GM21786 (cell line): ENCODE data around the gene FAM181A.

Experiments
- ATAC-seq: cut with Tn5 transposase; IDR thresholded peaks from one replicate; pipeline ENCODE4 v1.9.1; 2021; ENCODE audit not compliant: unreplicated experiment

FAM181A gene

DNA sequence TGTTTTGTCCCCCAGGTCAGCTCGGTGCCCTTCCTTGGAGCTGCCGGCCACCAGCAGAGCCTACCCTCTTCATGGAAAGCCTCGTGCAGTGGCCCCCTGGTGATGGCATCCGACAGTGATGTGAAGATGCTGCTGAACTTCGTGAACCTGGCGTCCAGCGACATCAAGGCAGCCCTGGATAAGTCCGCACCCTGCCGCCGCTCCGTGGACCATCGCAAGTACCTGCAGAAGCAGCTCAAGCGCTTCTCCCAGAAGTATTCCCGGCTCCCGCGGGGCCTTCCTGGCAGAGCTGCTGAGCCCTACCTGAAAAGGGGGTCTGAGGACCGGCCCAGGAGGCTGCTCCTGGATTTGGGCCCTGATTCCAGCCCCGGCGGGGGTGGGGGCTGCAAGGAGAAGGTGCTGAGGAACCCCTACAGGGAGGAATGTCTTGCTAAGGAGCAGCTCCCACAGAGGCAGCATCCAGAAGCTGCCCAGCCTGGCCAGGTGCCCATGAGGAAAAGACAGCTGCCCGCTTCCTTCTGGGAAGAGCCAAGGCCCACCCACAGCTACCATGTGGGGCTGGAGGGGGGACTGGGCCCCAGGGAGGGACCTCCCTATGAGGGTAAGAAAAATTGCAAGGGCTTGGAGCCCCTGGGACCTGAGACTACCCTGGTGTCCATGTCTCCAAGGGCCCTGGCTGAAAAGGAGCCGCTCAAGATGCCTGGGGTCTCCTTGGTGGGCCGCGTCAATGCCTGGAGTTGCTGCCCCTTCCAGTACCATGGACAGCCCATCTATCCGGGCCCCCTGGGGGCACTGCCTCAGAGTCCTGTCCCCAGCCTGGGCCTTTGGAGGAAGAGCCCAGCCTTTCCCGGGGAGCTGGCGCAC lies 1.3 kb downstream of the FAM181A start:
- no peak for ATAC-seq

DNA sequence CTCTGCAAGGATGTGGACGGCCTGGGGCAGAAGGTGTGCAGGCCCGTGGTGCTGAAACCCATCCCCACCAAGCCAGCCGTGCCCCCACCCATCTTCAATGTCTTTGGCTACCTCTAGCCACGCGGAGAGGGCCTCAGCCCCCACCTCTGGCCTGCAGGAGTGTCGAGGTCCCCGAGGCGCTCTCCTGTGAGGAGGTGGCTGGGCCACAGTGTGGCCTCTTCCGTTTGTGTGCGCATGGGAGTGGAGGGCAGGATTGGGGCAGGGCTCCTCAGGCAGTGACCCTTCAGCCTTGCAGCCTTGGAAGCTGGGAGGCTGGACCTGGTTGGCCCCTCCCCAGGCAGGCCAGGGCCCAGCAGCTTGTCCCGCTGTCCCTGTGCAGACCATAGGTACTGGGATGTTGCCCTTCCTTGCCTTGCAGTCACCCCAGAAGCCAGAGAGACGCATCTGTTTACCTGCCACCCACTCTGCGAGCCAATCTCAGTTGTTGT lies 1.9 kb downstream of the FAM181A start:
- ATAC-seq: no peak

DNA sequence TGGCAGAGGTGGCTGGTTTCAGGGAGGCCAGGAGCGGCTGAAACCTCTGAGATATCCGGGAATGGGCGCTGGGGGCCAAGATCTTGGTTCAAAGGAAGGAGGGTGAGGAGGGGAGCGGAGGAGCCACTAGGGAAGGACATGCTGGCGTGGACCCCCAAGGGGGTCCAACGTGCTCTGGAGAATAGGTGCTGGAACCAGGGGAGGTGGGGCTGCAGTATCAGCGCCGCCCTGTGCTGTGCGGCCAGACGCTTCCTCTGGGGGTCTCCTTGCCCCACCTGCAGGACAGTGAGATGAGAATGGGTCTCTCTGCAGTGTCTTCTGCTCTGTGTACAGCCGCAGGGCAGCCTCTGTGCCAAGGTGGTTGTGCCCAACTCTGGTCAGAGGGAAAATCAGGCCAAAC lies 2.5 kb downstream of the FAM181A start:
- no peak for ATAC-seq

DNA sequence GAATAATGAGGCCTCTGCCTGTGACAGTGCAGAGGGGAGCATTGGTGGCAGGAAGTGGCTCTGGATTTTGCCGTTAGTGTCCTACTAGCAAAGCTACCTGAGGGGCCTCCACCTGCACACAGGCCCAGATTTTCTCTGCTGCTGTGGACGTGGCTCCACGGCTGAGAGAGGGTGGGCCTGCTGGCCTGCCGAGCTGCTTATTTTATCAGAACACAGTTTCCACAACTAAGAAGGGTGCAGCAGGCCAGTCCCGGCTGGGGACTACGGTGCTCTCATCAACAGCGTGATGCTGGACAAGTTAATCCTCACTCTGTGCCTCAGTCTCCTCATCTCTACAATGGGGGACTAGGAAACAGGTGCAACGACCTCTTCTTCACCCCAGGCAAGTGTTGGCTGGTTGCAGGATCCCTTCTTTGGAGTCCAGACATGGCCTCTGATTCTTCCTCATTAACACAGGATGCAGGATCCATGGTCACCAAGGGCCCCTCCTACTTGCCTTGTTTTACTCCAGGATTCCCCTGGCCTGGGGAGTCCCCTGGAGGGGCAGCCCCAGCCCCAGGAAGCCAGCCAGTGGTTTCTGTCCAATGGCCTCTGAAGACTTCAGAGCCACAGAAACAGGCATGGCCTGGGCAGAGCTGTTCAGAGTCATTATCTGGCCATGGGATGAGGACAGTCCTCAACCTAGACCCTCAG lies 3.3 kb downstream of the FAM181A start:
- no peak for ATAC-seq

DNA sequence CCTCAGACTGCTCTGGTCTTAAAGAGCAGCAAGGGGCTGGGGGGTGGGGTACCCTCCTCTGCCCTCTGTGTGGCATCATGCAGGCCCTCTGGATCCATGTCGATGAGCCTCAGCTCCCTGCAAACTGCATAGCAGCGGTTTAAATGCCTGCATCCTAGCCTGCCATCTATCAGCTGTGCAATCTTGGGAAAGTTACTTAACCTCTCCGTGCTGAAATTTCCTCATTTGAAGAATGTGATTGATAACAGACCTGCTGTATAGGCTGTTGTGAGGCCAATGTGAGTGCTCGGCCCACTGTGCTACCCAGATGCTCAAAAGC lies 3.8 kb downstream of the FAM181A start:
- no peak for ATAC-seq

DNA sequence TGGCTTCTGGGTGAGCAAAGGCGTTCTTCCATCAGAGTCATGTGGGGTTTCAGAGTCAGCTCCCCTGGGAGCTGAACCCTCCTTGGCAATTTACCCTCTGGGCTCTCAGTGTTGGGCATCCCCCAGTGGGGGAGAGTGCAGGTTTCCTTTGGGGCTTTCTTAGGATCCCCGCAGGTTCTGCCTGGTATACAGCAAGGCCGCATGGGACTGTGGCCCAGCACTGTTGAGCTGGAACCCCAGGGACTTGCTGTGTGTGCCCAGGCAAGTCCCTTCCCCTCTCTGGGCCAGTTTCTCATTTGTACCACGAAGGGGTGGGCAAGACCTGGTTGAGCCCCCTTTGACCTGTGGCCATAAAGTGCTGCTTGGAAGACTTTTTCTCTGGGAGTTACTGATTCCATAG lies 5.5 kb downstream of the FAM181A start:
- ATAC-seq: no peak

DNA sequence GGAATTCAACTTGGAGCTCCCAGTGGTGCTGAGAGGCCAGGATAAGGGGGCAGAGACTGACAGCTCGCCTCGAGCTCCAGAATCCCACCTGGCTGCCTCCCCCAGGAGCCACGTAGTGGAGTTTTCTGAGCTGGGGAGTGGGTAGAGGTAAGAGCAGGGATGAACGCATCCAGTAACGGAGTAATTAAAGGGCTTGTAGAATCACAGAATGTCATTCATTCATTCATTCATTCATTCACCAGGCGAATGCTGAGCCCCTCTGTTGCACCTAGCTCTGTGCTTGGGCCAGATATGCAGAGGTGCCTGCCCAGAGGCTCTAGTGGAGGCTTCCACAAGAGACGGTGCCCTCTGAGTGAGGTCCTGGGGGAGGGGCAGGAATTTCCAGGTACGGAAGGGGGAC lies 8.1 kb downstream of the FAM181A start:
- no peak for ATAC-seq

DNA sequence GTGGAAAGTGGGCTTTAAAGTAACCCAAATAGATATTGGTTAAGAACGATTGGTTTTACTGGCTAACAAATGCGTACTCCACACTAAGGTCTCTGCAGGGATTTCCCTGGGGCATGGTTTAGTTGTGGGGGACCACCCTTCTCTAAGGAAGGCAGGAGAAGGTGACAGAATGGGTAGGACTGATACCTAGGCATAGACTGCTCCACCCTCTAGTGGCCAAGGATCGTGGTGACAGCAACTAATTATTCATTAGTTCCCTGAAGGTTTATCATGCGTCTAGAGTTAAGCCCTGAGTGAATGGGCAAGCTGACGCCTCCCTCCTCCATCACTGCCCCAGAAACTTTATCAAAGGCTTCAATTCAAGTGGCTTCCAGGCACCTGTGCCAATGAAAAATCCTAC lies 9.1 kb downstream of the FAM181A start:
- ATAC-seq: peak; percentile 35

DNA sequence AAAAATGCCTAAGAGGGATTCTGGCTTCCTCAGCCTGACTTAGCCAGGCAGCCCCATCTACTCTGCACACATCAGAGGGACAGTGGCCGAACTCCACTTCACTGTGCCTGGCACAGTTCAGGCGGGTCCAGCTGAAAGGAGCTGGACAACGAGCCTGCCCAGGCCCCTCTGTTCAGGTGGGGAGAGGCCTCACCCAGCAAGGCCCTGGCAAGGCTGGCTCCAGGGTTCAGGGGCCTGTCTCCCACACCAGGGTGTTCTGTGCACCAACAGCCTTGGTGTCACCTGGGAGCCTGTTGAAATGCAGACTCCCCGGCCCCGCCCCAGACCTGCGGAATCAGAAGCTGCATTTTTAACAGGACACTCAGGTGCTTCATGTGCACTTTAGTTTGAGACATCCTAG lies 9.8 kb downstream of the FAM181A start:
- no peak for ATAC-seq

DNA sequence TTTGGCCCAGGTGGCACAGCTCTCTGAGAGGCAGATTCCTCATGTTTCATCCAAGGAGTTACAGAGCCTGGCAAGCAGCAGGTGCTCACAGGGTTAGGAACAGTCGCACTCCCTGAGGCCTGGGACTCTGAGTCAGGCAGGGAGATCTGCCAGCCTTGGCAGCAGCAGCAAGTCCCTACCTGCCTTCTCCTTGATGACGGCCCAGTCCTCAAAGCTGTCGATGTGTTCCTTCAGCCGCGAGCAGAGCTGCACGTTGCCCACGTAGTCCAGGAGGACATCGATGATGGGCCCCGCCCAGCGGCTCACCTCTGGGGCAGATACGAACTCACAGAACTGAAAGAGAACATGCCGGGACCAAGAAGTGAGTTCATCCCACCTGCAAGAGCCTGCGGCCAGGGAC lies 10.4 kb downstream of the FAM181A start:
- ATAC-seq: no peak

DNA sequence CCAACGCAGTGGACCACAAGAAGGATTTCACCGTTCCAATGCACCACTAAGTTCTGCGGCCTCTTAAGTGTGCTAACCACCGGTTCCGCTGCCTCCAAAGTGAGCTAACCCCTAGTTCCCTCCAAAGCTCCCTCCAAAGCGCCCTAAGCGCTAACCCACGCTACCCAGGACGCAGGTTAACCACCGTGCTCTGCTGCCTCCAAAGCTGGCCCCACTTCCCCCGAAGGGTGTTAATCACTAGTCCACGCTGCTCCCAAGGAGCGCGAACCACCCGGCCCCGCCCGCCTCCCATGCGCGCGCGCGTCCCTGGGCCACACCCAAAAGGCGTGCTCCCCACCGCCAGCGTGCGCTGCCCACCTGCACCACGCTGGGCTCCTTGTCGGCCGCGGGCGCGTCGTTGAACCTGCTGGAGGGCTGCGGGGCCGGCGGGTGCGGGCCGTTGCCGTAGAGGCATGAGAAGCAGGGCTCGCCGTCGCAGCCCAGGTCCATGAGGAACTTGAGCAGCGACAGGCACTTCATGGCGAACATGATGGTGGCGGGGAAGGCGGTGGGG lies 11.7 kb downstream of the FAM181A start:
- no peak for ATAC-seq

DNA sequence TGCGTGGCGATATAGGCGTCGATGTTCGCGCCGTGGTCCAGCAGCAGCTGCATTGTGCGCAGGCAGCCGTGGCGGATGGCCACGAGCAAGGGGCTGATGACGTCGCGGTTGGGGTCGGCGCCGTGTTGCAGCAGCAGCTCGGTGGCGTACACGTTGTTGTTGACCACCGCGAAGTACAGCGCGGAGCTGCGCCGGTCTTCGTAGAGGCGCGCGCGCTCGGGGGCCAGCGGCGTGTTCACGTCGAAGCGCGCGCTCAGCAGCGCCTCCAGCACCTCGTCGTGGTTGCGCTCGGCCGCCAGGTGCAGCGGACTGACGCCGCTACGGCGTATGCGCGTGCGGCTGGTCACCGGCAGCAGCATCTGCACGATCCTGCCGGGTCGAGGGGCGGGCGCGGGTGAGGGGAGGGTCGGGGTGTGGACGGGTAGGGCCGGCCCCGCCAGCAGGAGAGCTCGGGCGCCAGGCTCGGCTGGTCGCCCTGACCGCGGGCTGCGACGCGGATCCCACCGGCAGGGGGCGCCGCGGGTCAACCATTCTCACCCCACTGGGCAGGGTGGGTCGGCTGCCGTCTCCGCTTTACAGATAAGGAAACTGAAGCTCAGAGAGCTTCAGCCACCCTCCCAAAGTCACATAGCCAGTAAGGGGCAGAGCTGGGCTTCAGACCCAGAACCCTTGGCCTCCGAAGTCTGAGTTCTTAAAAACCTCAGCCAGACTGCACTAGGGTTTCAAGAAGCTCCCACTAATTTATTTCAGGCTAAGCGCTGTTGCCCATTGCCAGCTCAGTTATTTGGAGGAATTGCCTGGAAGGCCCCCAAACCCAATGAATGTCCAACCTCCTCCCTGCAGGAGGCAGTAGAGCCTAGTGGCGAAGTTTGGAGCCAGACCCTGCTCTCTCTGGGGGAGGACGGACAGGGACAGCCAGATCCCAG lies 12.4 kb downstream of the FAM181A start:
- peak; percentile 90 for ATAC-seq

DNA sequence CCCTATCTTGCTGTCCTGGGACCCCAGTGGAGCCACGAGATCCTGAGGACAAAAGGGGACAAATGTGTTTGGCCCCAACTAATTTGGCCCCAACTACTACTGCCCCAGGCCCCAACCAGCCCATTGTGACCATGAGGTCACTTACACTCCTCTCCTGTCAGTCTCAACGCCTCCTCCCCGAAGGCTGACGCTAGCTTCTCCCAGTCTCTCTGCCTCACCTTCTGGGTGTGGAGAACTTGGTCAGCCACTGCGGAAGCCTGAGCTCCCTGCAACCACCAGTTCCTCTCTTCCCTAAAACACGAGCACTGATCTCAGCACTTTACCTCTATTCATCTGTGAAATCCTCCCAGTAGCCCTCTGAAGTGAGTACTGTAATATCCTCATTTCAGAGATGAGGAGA lies 13.3 kb downstream of the FAM181A start:
- ATAC-seq: no peak

DNA sequence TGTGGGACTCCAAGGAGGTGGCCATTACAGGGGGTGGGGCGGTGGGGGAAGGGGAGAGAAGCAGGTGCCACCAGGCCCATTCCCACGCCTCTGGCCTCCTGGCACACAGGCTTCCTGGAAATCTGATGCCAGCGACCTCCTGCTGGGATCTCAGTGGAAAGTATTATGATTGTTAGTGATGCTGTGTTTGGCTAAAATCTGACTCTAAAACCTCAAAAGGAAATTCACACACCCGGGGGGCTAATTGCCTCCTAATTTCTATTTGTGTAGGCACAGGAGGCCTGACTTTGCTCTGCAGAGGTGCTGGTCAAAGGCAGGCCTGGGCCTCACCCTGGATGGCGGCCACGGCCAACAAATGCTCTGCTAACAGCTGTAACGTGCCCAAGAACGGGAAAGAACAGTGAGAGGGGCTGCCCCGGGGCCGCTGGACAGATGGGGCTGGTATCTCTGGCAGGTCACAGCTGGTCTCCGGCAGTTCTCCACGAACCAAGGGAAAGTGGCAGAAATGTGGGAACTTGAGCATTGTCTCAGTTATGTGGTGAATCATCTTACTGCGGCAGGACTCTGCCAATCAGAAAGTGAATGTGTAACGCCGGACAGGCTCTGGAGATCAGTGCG lies 14.3 kb downstream of the FAM181A start:
- no peak for ATAC-seq

DNA sequence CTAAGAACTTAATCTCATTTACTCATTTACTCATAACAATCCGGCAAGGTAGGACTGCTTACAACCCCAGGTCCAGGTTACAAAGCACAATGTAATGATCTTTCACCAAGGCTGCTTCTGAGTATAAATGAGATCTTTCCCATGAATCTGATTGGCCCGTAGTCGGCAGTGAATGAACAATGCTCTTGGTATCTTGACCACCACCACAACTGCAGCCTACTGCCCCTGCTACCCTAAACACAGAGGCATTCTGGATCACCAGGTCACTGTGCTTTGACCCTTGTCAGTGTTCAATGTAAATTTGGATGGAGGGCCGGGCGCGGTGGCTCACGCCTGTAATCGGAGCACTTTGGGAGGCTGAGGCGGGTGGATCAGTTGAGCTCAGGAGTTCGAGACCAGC lies 15.9 kb downstream of the FAM181A start:
- ATAC-seq: no peak

DNA sequence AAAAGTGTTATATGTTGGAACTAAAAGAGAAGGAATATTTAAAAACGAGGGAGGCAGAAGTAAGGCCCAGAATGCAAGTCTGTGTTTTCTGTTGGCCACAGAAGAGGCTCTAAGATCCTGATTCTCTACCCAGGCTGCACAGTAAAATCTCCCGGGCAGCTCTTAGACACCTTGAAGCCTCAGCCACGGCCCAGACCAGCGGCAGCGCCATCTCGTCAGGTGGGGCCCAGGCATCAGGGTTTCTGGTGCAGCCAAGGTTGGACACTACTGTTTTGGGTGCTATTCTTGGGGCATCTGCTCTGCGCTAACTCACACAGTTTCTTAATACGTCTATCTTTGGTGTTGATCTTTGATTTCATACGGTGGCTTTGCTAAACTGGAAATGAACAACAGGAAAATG lies 16.8 kb downstream of the FAM181A start:
- no peak for ATAC-seq

DNA sequence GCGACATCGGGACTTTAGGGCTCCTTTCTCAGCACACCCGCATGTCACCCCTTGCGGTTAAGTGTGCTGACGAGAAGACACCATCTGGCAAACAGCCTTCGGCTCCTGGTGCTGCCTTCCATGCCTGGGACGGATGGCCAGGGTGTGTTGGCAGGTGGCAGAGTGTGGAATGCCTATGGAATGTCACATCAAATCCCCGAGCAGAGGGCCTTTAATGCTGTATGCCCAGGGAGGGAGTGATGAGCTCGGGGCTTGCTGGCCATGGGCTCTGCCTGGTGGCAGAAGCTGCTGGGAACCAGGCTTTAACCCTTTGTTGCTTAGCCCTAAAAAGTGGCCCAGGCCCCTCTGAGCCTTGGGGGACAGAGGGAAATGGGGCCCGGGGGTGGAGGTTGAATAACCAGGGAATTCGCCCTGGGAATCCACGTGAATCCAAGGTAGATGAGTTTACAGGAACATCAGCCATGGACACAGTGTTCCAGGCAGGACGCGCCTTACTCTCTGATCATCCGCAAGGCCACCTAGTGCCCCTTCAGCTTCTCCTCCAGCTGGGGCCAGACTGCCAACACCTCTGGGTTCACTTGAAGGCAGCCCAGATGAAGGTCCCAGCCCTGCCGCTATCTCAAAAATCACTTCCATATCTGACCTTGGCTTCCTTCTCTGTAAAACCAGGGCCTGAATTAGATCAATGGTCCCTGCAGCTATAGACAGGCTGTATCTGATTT lies 17.4 kb downstream of the FAM181A start:
- no peak for ATAC-seq

DNA sequence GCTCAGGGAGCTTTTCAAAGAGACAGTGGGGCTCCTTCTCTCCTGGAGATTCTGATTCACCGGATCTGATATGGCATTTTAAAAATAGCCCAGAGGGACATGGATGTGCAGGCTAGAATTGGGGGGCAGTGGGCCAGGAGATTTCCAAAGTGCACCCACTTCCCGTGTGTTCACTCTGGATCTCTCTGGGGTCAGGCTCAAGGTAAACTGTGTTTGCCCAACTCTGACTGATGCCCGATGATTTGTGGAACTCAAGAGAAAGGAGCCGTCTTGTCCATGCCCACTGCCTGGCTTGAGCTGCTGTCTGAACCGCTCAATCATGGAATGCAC lies 17.9 kb downstream of the FAM181A start:
- no peak for ATAC-seq

DNA sequence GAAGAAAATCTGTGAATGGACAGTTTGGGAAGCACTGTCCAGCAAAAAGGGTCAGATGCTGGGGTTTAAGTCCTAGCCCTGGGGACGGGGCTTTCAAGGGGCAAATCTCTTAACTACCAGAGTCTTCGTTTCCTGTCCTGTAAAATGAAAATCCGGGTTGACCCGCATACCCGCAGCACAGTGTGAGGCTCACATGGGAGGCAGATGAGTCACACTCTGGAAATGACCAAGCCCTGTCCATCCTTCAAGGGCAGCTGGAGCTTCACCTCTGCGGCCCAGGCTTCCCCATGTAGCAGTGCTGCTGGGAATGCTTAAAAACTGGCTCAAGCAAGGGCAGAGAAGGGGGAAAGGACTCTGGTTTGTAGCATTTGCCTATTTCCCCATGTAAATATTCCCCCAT lies 19.0 kb downstream of the FAM181A start:
- ATAC-seq: no peak

DNA sequence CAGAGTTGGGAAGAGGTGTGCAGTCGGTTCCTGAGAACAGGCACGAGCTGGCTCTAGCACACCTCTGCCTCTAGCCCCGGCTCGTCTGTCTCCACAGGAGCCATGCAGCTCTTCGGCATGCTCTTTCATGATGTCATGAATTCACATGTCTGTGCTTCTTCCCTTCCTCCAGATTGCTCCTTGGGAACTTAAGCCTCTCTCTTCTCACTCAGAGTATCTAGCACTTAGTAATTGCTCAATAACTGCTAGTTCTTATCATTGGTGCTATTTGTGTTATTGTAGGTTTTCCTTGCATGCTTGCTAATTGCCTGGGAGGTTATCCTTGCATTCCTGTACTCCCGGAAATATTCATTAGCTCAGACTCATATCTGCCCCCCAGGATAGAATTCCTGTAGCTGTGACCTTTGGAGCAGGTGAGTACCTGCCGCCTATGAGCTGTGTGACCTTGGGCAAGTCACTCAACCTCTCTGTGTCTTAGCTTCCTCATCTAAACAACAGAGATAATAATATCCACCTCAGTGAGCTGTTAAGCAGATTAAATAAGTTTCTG lies 19.5 kb downstream of the FAM181A start:
- no peak for ATAC-seq
